NB4 (cell line): ENCODE data around the gene KIRREL3.

Source experiments
- DNase-seq: peaks from one replicate; pipeline ENCODE4 v3.0.0; 2010; ENCODE audit warnings: low read depth
- H3K4me3 ChIP-seq: one replicate; pipeline ENCODE4 v1.5.1; 2011; ENCODE audit warnings: mild to moderate bottlenecking, low read depth, low read length, moderate library complexity
- CTCF ChIP-seq: IDR thresholded peaks from one replicate; pipeline ENCODE4 v1.5.1; 2012; ENCODE audit warnings: low read depth, low read length
- MAX ChIP-seq: IDR thresholded peaks from 2 replicates; pipeline ENCODE4 v1.6.1; 2011; ENCODE audit warnings: low read depth, low read length
- MYC ChIP-seq: IDR thresholded peaks from 2 replicates; pipeline ENCODE4 v1.6.1; 2011; ENCODE audit warnings: low read depth, low read length
- POLR2A ChIP-seq: IDR thresholded peaks from 2 replicates; pipeline ENCODE4 v1.6.1; 2011; ENCODE audit warnings: mild to moderate bottlenecking; ENCODE audit not compliant: insufficient read length; ENCODE audit errors: extremely low read depth

The KIRREL3 gene

GRCh38 chr11:126426106-126426505 is 574.5 kb downstream of the KIRREL3 start:
- no peak overlapping the region for H3K4me3 ChIP-seq
- TF ChIP-seq CTCF: no peak
- no peak for TF ChIP-seq MAX
- no peak for TF ChIP-seq MYC
- TF ChIP-seq POLR2A: no peak
- DNase-seq: no peak

- DNase-seq: no peak
- H3K4me3 ChIP-seq: no peak overlapping the region
- TF ChIP-seq CTCF (no peak), POLR2A (no peak), MAX (no peak), MYC (no peak)
These were observed 576.0 kb downstream of the KIRREL3 start for GRCh38 chr11:126424471-126425039.

GRCh38 chr11:126423743-126424142 is 576.8 kb downstream of the KIRREL3 start:
- TF ChIP-seq POLR2A (no peak), MAX (no peak), MYC (no peak), CTCF (no peak)
- DNase-seq: no peak
- H3K4me3 ChIP-seq: no peak overlapping the region

- no peak overlapping the region for H3K4me3 ChIP-seq
- DNase-seq: no peak
- no peak for TF ChIP-seq POLR2A
These were observed 577.4 kb downstream of the KIRREL3 start for GRCh38 chr11:126423154-126423553.

- DNase-seq: no peak
- H3K4me3 ChIP-seq: no peak overlapping the region
- TF ChIP-seq CTCF (no peak), POLR2A (no peak)
These were observed 578.1 kb downstream of the KIRREL3 start for GRCh38 chr11:126422446-126422845.

- DNase-seq: no peak
- TF ChIP-seq CTCF: no peak
- no peak for TF ChIP-seq POLR2A
- no peak for TF ChIP-seq MYC
- no peak for TF ChIP-seq MAX
- no peak overlapping the region for H3K4me3 ChIP-seq
These were observed 579.3 kb downstream of the KIRREL3 start for GRCh38 chr11:126421271-126421671.
